Measurements from ENCODE around the gene PWP1.
A peak's percentile ranks its signal among the peaks of the same experiment; 100 is the strongest.

DNA sequence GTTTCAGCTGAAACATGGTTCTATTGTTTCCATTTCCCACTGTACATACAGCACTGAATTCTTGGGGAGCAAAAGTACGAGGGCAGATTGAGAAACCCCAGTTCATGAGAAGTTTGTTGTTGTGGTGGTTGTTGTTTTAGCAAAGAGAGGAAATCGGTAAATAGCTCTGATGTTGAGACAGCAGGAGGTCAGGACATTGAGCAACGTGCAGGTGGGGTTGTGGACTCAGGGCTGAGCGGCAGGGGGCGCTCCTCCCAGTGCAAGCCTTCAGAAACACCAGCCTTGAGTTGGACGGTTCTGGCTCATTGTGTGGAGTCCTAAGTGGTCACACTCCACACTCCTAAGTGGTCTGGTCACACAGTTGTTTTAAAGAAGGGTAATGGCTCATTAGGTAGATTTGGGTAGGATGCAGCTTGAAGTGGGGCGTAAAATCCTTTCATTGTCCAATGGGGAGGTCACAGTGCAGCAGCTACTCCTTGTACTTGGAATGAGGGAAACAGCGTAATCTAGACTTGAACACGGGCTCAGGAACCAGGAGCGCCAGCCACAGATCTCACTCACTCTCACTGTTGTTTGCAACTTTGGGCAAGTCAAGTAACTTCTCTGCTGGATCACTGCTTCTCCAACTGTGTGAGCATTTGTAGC lies 14.5 kb upstream of the PWP1 start:
- TF ChIP-seq REST (IDR thresholded peaks at IDR 0.05; ENCODE audit: borderline replicate concordance) (no peak), REST (CRISPR knock-in tag; IDR thresholded peaks at IDR 0.05; ENCODE audit: low read depth) (no peak), CTCF (IDR thresholded peaks at IDR 0.05 in 2 of 3, conservative IDR thresholded peaks at IDR 0.05 in 1 of 3; ENCODE audit: insufficient read depth in 2 of 3, low read depth in 1 of 3, low read length in 3 of 3) (peak; percentile 73 to 94 (median 73)), IRF2 (CRISPR knock-in tag; IDR thresholded peaks at IDR 0.05) (no peak), SLC30A9 (CRISPR knock-in tag; IDR thresholded peaks at IDR 0.05) (no peak), LEF1 (IDR thresholded peaks at IDR 0.05) (no peak), TBL1XR1 (IDR thresholded peaks at IDR 0.05; ENCODE audit: low read length in 2 of 2) (no peak), ZNF197 (CRISPR knock-in tag; IDR thresholded peaks at IDR 0.05; ENCODE audit: low read depth) (no peak), RFX5 (IDR thresholded peaks at IDR 0.05; ENCODE audit: low read depth, low read length) (no peak), NFIC (IDR thresholded peaks at IDR 0.05) (no peak)
